Subcutaneous adipose tissue (tissue), 4 donors: ENCODE data around the gene TSSK3. TPM values are rescaled to one million over a fixed set of nuclear protein-coding genes. Genes with fewer than 3 reads are reported as not detected.

Experiments used
- CTCF ChIP-seq: fragments of 450-650 bp; IDR thresholded peaks from one replicate; pipeline ENCODE4 v1.5.1; 2016; ENCODE audit warnings: low read depth, mild to moderate bottlenecking, control low read depth, antibody characterized with exemption, moderate library complexity
- total RNA-seq, 4 donors: library from RNA; depleted of rRNA; stranded (reverse); fragments of >200 nt; gene quantifications; one replicate each; pipeline ENCODE4 v1.1.0, GENCODE V29; 2016

The TSSK3 gene
- total RNA-seq, 4 donors from 2014 or later: 0.51 to 2.9 (median 1.1) TPM; not detected in 1

DNA sequence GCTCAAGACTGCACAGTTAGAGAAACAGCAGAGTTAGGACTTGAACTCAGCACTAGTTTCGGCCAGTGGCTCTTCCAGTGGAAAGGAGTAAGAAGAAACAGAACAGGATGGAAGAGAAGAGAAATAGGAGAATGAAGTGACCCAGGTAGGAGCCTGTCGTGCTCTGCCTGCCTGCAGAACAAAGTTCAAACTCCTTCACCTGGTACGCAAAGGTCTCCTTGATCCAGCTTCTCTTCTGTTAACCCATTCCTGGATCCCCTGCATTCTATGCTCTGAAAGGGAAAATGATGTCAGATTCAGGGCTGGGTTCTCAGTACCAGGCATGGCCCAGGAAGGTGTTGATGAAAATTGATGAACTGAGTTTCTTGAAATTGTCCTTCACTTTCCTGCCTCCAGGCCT is 3.9 kb upstream of the TSSK3 start:
- TF ChIP-seq CTCF: no peak

DNA sequence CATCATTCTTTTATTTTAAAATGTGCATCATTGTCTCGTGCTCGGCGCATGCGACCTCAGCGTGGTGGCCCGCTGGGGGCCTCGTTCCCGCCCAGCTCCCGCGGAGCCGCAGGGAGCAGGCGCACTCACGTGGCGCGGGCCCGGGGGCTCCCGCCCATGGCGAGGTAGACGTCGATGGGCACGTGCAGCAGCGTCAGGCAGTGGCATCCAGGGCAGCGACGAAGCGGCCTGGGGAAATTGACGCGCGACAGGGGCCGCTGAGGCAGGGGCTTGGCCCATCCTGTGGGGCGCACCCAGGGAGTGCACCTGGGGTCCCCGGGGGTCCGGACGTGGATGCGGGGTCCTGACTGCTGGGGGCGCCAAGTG is 1.0 kb upstream of the TSSK3 start:
- TF ChIP-seq CTCF: no peak

DNA sequence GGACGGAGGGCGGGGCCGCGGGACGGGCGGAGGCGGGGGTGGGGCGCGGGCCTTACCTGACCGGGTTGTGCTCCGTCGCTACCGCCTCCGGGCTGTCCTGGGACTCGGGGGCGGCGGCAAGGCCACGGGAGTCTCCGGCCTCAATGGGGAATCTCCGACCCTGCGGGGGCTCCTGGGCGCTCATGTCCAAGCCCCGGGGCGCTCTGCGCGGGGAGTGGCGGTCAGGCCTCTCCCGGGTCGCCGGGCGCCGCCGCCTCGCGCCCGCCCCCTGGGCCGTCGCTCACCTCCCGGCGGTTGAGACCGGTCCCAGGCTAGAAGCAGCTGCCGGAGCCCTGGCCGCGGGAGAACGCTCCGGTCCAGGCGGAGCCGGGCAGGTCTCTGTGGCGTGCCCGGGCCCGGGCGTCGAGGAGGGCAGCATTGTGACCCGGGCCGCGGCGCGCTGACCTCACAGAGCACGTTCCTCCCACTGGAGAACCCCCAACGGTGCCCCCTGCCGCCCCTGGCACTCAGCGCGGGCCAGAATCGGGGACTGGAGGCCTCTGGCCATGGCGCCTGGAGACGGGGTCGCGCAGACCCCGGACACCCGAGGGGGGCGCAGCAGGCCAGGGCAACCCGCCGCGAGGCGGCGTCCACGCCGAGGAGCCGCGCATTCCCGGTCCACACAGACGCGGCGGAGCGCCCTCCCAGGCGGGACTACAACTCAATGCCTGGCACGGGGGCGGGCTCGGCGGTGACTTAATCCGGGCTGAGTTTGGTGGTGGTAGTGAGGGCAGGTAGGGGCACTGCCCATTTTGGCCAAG is 465 bp upstream of the TSSK3 start:
- TF ChIP-seq CTCF: no peak

DNA sequence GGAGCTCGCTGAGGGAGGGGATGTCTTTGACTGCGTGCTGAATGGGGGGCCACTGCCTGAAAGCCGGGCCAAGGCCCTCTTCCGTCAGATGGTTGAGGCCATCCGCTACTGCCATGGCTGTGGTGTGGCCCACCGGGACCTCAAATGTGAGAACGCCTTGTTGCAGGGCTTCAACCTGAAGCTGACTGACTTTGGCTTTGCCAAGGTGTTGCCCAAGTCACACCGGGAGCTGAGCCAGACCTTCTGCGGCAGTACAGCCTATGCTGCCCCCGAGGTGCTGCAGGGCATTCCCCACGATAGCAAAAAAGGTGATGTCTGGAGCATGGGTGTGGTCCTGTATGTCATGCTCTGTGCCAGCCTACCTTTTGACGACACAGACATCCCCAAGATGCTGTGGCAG is 1.4 kb downstream of the TSSK3 start:
- no peak for TF ChIP-seq CTCF

DNA sequence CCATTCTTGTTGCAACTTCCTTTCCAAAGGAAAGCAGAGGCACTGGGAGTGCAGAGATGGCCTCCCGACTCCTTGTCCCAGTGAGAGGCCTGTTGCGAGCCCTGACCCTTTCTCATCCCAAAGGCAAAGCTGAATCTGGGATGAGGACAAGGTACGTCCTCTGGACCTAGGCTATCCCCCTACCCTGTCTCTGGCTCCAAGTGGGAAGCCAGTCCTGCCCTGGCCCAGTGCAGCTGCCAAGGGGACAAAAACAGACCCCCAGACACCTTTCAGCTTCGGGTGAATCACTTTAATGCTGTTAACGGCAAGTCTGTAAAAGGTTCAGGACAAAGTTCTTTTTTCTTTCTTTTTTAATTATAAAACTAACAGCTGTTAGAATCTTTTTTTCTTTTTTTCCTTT is 2.5 kb downstream of the TSSK3 start:
- no peak for TF ChIP-seq CTCF

DNA sequence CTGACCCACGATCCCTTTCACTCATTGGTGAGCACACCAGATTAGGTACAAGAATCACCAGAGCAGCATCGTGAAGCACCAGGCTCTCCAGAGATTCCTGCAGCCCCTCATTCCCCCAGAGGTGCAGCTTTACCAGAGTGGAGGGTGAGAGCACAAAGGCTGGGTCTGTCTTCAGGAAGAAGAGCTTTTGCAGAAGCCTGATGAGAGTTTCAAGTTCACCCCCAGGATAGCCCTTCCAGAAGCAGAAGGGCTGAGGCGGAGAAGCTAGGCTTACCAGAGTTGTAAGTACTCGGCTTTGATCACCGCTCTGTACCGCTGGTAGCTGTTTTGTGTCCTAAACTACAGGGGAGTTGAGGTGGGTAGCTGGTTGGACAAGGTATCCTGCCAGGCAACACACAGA is 3.1 kb downstream of the TSSK3 start:
- no peak for TF ChIP-seq CTCF

DNA sequence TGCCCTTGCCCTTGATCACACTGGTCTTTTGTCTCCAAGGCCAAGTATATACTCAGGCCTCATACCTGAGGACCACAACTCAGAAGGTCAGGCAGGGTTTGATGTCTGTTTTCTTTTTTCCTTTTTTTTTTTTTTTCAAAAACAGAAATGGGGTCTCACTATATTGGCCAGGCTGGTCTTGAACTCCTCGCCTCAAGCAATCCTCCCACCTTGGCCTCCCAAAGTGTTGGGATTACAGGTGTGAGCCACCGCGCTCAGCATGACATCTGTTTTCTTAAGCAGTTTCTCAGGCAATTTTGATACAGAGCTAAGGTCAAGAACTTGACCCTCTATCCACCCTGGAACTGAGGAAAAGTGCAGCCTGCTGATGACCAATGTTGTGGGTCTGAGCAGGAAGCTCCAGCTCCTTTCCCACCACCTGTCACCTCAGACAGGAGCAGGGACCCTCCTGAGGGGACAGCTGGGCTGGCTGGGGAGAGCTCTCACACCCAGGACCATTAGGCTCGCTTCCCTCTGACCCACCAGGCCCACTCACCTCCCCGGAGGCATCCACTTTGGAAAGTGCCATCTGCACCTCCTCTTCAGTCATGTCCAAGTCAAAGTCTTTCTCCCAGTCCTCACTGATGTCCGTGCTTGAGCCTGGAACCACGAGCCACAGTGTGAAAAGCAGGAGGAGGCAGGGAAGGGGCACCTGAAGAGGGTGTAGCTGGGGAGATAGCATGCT is 5.7 kb downstream of the TSSK3 start:
- TF ChIP-seq CTCF: no peak
